GM18511 (cell line): Measurements from ENCODE around the gene TNIP3.
A peak's percentile ranks its signal among the peaks of the same experiment; 100 is the strongest.
"Not testable (repeated sequence)": the region's sequence is repeated elsewhere in the genome, so short reads cannot be mapped to it uniquely, and the experiment has no call there.

Experiments
- ATAC-seq: cut with Tn5 transposase; IDR thresholded peaks from one replicate; pipeline ENCODE4 v1.9.1; 2021; ENCODE audit warnings: mild to moderate bottlenecking, moderate library complexity; ENCODE audit not compliant: unreplicated experiment

The TNIP3 gene

GRCh38 chr4:121164291-121164690 lies at the start of gene TNIP3:
Gene TNIP3 (minus strand): TSS chr4:121164321. CDS start chr4:121164125, 196 bp downstream.
- no peak for ATAC-seq

- no peak for ATAC-seq
Measured at GRCh38 chr4:121212806-121213205, 48.7 kb upstream of the TNIP3 start.

GRCh38 chr4:121209171-121209570 lies 45.0 kb upstream of the TNIP3 start:
- ATAC-seq: no peak

- no peak for ATAC-seq
Measured at GRCh38 chr4:121208244-121209007, 44.3 kb upstream of the TNIP3 start.

- not testable (repeated sequence) for ATAC-seq
Measured at GRCh38 chr4:121205777-121206176, 41.7 kb upstream of the TNIP3 start.

GRCh38 chr4:121200795-121201472 lies 36.8 kb upstream of the TNIP3 start:
- ATAC-seq: peak; percentile 77

GRCh38 chr4:121199742-121200561 lies 35.8 kb upstream of the TNIP3 start:
- peak; percentile 84 for ATAC-seq

GRCh38 chr4:121198251-121198650 lies 34.1 kb upstream of the TNIP3 start:
- no peak for ATAC-seq

- no peak for ATAC-seq
Measured at GRCh38 chr4:121195649-121196048, 31.5 kb upstream of the TNIP3 start.

- peak; percentile 27 for ATAC-seq
Measured at GRCh38 chr4:121192480-121192879, 28.4 kb upstream of the TNIP3 start.

GRCh38 chr4:121192013-121192412 lies 27.9 kb upstream of the TNIP3 start:
- no peak for ATAC-seq

- no peak for ATAC-seq
Measured at GRCh38 chr4:121191361-121191760, 27.2 kb upstream of the TNIP3 start.

- no peak for ATAC-seq
Measured at GRCh38 chr4:121190389-121190788, 26.3 kb upstream of the TNIP3 start.

GRCh38 chr4:121189326-121190215 lies 25.4 kb upstream of the TNIP3 start:
- peak; percentile 91 for ATAC-seq

- no peak for ATAC-seq
Measured at GRCh38 chr4:121187206-121187605, 23.1 kb upstream of the TNIP3 start.

- peak; percentile 66 for ATAC-seq
Measured at GRCh38 chr4:121185960-121186359, 21.8 kb upstream of the TNIP3 start.

GRCh38 chr4:121183989-121184388 lies 19.9 kb upstream of the TNIP3 start:
- no peak for ATAC-seq

- ATAC-seq: no peak
Measured at GRCh38 chr4:121183361-121183760, 19.2 kb upstream of the TNIP3 start.

- peak; percentile 44 for ATAC-seq
Measured at GRCh38 chr4:121182296-121182695, 18.2 kb upstream of the TNIP3 start.

GRCh38 chr4:121181493-121181892 lies 17.4 kb upstream of the TNIP3 start:
- ATAC-seq: no peak
